DMS53 treated with DMSO at 0.1 percent for 48 hours (cell line): Measurements from ENCODE around the gene TMEM132C.

Experiments
- DNase-seq: peaks from one replicate; lab custom pipeline; 2025; ENCODE audit not compliant: unreplicated experiment; lab: John Stamatoyannopoulos, UW

TMEM132C gene

GRCh38 chr12:128543971-128544370 is 277.0 kb downstream of the TMEM132C start:
- DNase-seq: no peak

DNA sequence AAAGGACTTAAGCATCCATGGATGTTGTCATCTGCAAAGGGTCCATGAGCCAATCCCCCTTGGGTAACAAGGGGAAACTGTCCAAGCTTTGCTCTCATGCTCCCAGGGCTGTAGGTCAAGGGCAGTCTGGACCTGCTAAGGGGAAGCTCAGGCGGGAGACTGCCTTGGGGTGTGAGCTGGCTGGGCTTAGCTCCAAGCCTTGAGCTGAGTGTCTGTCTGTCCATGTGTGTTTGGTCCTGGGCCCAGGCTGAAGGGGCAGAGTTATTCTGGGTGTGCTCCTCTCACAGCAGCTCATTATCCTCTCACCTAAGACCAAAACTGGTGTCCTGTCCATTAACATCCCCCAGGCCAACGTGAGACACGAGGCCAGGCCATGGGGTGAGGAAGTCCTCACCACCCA is 282.0 kb downstream of the TMEM132C start:
- no peak for DNase-seq

DNA sequence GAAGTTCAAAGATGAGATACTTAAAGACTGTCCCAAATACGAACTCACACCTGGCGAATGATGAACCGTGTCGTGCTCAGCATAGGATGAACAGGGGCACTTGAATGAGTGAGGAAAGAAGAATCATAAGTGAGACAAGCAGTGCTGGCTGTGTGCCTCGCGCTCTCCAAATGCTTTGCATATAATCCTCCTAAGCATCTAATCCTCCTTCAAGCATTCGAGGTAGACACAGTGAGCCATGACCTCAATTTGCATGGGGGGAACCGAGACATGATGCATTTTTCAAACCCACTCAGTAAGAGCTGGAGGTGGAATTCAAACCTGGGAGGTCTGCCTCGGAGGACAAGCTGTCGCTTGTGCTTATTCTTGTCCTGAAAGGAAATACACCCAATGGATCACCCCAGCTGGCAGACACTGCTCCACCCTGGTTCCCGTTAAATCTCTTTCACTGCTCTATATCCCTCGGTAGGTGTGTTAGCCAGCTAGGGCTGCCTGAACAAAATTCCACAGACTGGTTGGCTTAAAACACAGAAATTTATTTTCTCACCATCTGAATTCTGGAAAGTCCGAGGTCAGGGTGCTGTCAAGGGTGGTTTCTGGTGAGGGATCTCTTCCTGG is 282.7 kb downstream of the TMEM132C start:
- no peak for DNase-seq

GRCh38 chr12:128551266-128551665 is 284.3 kb downstream of the TMEM132C start:
- no peak for DNase-seq

- DNase-seq: no peak
These were observed 287.8 kb downstream of the TMEM132C start for GRCh38 chr12:128554546-128555304.

- no peak for DNase-seq
These were observed 290.3 kb downstream of the TMEM132C start for GRCh38 chr12:128557231-128557630.

DNA sequence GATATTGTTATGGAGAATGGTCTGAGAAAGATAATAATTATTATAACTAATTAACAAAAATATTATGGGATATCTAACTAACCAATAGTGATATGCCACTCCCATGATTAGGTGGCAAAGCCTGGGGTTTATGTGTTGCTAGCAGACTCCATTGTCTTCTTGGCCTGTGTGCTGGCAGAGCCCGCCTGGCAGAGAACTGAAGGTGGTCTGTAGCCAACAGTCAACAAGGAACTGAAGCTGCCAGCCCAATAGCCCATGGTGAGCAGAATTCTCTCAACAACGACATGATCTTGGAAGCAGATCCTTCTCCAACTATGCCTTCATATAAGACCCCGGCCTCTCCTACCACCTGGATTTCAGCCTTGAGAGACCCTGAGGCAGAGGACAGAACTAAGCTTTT is 298.0 kb downstream of the TMEM132C start:
- no peak for DNase-seq

GRCh38 chr12:128567730-128568129 is 300.8 kb downstream of the TMEM132C start:
- no peak for DNase-seq

- no peak for DNase-seq
These were observed 303.5 kb downstream of the TMEM132C start for GRCh38 chr12:128570191-128571065.

- no peak for DNase-seq
These were observed 305.2 kb downstream of the TMEM132C start for GRCh38 chr12:128571906-128572810.

DNA sequence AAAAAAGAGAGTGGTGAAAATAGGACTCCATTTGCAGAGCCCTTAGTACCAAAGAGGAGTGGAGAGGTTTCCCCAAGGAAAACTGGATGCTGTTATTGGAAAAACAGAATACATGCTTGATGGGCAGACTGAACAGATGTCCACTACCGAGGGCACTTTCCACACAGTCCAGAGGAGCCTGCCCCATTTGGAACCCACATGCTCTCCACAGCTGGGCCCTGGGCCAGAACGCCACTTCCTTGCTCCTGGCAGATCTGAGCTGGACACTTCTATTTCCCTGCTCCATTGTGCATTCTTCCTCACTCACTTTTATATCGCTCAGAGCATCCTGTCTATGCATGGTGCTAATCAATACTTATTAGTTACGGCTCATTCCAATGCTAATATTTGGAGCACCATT is 306.9 kb downstream of the TMEM132C start:
- no peak for DNase-seq

DNA sequence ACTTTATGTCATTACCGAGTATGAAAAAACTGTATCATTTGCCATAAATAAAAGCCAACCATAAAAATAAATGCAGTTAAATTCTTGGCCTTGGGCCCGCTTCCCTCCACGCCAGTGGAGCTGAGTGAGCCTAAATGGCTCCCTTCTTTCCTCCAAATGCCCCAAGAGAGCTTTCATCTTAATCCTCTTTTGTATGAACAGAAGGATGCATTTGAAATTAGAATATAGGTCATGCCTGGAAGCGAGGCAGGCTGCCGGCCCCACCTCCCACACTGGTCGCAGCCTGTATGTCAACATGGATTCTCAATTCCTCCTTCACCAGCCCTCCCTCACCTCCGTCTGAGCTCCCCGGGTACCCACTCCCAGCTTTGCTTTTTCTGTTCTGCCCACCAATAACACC is 311.1 kb downstream of the TMEM132C start:
- DNase-seq: no peak

GRCh38 chr12:128581321-128581761 is 314.4 kb downstream of the TMEM132C start:
- no peak for DNase-seq

GRCh38 chr12:128583453-128583852 is 316.5 kb downstream of the TMEM132C start:
- DNase-seq: no peak

DNA sequence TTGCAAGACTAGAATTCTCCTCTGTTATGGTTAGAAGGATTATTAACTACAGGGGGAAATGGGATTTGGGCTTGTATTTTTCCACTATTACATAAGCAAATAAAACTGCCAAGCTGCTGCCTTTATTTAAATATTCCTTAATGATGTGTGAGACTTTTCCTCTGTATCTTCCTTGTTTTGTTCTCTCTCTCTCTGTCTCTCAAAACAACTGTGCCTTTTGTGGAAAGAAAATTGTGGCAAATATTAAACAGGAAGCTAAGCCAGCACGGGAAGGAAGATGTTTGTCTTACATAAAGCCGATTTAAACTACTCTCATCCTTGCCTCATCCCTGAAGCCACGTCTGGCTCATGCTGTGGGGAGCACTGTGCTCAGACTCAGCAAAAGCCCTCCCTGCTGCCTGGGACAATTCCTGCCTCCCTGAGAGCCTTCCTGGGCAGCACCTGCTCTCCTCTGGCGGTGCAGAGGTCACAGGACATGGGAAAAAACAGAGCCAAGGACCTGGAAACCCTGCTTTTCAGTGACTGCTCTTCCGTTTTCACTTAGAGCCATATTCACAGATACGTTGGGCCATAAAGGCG is 319.6 kb downstream of the TMEM132C start:
- no peak for DNase-seq

DNA sequence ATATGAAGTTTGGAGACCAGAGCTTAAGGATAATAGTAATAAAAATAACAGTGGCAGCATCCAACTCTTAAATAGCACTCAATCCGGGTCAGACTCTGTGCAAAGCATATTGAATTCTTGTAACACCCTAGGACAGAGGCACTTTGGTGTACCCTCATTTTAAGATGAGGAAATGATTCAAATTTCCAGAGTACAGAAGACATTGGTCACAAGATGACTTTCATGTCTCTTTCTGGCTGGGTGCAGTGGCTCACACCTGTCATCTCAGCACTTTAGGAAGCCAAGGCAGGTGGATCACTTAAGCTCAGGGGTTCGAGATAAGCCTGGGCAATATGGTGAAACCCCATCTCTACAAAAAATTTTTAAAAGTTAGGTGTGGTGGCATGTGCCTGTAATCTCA is 320.9 kb downstream of the TMEM132C start:
- DNase-seq: no peak

DNA sequence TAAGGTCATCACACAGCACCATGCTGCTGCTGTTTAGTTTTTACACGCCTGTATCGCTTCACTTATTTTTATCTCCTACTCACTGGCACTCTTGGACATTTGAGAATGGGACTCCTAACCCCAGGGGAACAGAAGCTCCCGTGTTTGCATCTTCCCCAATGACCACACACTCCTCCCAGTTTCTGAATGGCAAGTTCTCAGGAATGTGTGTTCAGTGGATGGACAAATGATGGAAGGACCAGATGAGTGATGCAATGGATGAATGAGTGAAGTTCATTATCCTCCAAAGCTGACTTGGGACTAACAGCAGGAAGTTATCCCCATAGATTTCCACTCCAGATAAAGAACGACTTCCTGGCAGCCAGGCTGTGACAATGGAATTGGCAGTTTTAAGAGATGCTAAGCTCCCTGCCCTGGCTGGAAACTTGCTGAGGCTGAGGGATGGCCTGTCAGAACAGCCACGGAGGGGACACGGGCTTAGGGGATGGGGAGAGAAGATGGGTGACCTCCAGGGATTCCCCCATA is 325.3 kb downstream of the TMEM132C start:
- no peak for DNase-seq

GRCh38 chr12:128594521-128594920 is 327.6 kb downstream of the TMEM132C start:
- DNase-seq: no peak

DNA sequence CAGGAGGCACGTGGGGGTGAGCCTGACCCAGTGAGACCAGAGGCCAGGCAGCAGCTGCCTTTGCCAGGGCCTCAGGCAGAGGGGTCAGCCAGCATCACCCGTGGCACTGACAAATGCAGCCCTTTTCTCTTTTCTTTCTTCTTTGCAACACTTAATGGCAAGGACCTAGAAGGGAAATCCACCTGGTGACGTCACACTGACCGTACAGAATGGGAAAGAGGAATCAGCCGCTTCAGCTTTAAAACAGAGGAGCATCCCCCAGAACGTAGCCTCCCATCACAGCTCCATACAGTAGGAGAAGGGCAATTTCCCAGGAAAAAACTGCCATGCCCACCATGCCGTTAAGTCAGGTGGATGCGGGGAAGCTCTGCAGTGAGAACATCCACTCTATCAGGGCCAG is 328.6 kb downstream of the TMEM132C start:
- DNase-seq: no peak

- no peak for DNase-seq
These were observed 333.9 kb downstream of the TMEM132C start for GRCh38 chr12:128600886-128601285.
